ENCODE results near the gene DLGAP4.
"Not testable (repeated sequence)": the region's sequence is repeated elsewhere in the genome, so short reads cannot be mapped to it uniquely, and the experiment has no call there.

DLGAP4 gene

DNA sequence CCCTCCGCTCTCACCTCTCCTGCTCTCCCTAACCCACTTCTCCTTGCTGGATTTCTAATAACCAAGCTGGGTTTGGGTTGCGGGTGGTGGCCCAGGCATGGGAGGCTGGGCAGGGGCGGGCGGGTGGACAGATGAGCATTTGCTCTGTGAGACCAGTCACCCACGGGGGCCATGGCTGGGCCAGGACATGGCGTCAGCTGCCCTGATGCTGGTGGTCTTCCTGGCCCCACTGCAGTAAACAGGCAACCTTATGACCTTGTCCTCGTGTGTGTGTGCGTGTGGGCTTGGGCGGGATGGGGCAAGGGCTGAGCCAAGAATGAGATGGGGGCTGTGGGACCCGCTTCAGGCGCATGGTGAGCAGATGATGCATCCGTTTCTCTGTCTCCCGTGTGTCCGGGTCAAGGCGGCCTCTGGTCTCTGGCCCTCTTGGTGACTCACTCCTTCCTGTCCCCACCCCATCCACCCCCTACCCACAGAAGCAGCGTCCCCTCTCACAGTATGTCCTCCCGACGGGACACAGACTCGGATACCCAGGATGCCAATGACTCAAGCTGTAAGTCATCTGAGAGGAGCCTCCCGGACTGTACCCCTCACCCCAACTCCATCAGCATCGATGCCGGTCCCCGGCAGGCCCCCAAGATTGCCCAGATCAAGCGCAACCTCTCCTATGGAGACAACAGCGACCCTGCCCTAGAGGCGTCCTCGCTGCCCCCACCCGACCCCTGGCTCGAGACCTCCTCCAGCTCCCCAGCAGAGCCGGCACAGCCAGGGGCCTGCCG is 193.8 kb downstream of the DLGAP4 start:
- no peak for DNase-seq (ENCODE audit: low read depth in 3 of 3)

DNA sequence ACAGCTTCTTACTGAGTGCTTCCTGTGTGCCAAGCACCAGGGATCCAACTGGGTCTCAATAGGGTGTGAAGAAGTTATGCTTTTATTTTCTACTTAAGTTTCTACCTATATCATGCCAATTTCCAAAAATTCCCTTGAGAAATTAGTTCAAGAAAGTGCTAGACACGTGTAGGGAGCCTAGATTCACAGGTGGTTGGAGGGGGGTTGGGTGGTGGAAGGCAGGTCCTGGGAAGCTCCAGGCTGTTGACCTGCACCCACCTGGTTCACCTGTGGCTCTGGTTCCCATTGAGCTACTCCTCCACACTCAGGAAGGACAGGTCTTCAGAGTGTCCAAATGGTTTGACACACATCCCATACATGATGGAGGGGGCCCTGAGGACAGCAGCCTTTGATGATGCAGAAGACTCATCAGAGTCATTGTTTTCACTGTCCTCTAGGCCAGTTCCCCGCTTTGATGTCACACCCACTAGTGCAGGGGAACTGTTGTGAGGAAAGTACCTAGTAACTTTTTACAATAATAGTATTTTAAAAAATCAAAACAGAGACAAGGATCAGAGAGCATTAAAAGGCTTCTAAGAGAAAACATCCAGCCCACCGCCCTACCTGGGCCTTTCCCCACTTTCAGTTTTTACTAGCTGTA is 195.3 kb downstream of the DLGAP4 start:
- no peak for DNase-seq (ENCODE audit: low read depth in 3 of 3)

DNA sequence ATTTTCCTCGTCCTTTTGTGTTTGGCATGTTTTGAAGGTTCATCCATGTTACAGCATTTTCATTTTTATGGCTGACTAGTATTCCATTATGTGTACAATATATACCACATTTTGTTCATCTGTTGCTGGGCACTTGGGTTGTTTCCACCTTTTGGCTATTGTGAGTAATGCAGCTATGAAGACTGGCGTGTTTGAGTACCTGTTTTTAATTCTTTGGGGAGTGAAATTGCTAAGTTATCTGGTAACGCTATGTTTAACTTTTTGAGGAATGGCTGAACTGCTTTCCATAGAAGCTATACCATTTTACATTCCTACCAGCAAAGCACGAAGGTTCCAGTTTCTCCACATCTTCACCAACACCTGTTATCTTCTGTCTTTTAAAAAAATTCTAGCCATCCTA is 198.2 kb downstream of the DLGAP4 start:
- DNase-seq (ENCODE audit: low read depth in 3 of 3), result no peak

DNA sequence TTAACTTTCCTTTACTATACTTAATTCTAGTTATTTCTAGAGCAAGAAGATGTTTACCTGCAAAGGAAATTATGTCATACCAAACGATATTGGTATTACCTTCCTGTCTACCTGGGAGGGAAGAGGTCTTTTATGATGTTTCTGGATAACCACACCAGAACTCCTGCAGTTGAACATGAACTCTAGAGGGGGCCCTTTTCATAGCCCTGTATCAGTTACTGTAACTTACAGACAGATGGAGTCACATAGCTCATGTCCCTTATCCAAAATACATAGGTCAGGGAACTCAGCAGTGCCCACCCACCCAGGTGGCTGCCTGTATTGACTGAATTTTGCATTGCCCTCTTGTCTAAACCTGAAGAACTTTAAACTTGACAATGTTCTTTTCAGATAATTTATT is 200.1 kb downstream of the DLGAP4 start:
- DNase-seq (ENCODE audit: low read depth in 3 of 3), result no peak

DNA sequence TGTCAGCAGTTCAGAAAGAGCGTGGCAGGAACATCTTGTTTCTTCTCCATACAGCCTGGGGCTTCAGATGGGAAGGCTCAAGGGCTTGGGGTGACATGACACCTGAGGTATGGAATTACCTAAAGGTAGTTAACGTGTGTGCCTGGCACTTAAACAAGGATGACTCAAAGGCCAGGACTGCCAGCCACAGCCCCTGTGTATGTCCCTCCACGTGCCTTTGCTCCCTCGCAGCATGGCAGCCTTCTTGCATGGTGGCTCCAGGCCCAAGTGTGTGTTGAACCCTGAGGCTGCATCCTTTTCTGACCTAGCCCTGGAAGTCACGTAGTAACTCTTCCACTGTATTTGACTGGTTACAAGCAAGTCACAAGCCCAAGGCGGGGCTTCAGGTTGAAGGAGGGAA is 201.6 kb downstream of the DLGAP4 start:
- no peak for DNase-seq (ENCODE audit: low read depth in 3 of 3)

DNA sequence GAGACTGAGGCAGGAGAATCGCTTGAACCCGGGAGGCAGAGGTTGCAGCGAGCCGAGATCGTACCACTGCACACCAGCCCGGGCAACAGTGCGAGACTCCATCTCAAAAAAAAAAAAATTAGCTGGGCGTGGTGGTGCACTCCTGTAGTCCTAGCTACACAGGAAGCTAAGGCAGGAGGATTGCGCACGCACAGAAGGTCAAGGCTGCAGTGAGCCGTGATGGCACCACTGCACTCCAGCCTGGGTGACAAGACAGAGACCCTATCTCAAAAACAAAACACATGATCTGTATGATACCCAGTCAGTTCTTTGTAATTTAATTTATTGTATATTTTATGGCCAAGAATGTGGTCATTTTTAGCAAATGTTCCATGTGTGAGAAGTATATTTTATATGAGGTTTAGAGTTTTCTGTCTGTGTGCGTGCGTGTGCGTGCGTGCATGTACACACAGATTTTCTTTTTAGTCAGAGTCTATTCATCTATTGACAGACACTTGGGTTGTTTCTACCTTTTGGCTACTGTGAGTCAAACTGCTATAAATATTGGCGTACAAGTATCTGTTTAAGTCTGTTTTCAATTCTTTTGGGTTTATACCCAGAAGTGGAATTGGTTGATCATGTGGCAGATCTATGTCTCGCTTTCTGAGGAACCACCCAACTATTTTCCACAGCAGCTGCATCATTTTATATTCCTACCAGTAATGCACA is 213.0 kb downstream of the DLGAP4 start:
- DNase-seq (ENCODE audit: low read depth in 3 of 3), result no peak

DNA sequence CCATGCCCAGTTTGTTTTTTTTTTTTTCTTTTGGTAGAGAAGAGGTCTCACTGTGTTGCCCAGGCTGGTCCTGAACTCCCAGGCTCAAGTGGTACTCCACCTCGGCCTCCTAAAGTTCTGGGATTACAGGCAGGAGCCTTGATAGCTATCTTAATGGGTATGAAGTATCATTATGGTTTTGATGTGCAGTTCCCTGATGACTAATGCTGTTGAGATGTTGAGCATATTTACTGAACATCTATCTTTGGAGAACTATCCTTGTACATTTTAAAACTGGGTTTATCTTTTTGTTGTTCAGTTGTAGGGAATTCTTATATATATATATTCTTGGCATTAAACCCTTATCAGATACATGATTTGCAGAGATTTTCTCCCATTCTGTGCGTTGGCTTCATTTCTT is 213.8 kb downstream of the DLGAP4 start:
- DNase-seq (ENCODE audit: low read depth in 3 of 3), result no peak

DNA sequence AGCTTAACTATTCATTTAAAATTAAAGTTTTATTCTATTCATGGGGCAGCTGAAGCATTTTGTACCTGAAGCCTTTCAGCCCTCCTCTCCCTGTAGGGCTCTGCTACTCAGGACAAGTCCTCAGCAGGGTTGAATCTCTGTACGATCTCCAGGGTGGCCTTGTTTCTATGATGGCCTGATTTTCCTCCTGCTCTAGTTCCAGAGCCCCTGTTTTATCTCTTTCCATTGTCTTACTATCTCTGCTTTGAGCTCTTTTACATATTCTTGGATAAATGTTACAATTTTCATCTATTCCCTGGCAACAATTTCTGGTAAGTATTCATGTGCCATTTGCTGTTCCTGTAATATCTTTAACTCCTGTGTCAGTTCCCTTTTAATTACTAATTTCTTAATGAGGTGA is 215.4 kb downstream of the DLGAP4 start:
- DNase-seq (ENCODE audit: low read depth in 3 of 3), result no peak

DNA sequence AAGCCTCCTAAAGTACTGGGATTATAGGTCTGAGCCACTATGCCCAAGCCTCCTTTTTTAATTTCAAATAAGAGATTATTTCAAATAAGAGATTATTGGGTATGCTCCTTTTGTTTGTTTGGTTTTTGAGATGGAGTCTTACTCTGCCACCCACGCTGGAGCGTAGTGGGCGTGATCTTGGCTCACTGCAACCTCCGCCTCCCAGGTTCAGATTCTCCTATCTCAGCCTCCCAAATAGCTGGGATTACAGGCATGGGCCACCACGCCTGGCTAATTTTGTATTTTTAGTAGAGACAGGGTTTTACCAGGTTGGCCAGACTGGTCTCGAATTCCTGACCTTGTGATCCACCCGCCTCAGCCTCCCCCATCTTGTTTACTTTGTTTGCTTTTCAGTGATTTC is 216.3 kb downstream of the DLGAP4 start:
- DNase-seq (ENCODE audit: low read depth in 3 of 3), result not testable (repeated sequence)

DNA sequence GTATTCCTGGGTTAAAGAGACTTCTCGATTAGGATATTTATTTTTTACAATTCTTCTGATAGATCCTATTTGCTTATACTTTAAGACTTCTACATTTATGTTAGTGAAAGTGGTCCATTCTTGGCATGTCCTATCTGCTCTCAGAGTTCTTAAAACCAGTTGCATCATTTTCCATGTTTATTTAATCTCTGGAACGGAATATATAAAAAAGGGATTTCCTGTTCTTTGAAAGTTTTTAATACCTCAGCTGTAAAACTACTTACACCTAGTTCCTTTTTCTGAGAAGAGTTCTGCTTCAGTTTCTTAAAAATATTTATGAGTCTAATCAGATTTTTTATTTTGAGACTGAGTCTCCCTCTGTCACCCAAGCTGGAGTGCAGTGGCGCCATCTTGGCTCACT is 217.2 kb downstream of the DLGAP4 start:
- no peak for DNase-seq (ENCODE audit: low read depth in 3 of 3)

DNA sequence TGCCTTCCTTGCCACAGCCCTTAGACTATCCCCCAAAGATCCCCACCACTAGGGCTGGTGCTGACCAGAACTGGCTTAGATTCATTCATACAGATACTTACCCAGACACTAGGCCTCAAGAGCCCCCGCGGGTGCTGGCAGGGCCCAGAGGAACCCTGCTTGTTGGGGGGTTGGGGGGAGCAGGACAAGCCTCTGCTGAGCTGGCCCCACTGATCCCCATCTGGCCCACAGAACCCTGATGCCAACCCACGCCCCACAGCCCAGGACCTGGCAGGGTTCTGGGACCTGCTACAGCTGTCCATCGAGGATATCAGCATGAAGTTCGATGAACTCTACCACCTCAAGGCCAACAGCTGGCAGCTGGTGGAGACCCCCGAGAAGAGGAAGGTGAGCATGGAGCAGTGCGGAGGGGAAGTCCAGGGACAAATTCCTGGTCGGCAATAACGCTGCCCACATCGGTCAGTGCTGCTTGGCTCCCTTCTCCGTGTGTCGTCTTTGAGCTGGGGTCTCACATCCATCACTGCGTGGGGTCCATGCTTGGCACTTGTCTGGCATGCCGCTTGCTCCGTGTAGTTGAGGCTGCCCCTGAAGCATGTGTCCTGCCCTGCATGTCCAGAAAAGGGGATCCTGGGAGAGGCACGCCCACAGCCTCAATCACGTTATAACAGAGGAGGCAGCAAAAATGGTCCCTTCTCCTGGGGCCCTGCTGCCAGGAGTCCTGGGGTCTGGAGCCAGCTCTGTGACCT is 219.7 kb downstream of the DLGAP4 start:
- DNase-seq (ENCODE audit: low read depth in 3 of 3), result no peak

DNA sequence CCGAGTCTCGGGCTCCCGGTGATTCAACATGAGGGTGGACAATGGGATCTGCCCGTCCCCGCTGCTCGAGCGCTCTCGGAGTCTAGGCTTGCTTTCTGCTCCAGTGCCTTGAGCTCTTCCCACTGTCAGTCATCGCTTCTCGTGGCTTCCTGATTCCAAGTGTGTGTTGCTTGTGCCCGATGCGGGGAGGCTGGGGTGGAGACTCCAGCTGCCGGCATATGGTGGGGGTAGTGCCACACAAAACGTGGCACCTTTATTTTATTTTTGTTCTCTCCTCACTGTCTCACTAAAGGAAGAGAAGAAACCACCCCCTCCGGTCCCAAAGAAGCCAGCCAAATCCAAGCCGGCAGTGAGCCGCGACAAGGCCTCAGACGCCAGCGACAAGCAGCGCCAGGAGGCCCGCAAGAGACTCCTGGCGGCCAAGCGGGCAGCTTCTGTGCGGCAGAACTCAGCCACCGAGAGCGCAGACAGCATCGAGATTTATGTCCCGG is 220.4 kb downstream of the DLGAP4 start:
- no peak for DNase-seq (ENCODE audit: low read depth in 3 of 3)

DNA sequence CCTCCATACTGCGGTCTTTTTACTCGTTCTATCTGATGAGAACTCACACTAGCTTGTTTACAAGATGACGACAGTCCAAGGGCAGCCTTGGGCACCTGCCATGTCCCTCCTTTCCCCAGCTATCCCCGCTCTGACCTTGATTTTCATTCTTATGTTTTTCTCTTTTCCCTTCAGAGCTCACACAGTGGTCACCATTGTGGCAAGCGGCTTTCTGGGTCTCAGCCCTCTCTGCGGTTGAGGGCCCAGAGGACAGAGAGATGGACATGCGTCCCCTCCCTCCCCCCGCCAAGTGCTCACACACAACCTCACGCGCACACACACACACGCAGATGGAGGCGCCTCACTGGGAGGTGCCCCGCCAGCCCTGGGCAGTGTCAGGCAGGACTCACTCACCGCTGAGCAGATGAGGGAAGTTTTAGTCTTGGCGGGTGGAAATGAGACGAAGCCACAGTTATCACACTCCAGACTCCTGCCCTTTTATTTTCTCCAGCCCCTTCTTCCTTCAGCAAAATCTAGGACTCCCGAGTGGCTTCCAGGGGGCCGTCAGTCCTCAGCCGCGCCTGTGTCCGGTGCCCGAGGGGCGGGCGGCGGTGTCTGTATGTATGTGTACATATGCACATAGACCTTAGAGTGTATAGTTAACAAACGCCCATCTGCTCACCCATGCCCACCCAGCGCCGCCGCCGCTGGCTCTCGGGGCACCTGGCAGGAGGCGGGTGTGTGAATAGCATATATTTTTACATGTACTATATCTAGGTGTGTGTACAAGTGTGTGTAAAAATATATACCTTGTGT is 221.4 kb downstream of the DLGAP4 start:
- no peak for DNase-seq (ENCODE audit: low read depth in 3 of 3)

DNA sequence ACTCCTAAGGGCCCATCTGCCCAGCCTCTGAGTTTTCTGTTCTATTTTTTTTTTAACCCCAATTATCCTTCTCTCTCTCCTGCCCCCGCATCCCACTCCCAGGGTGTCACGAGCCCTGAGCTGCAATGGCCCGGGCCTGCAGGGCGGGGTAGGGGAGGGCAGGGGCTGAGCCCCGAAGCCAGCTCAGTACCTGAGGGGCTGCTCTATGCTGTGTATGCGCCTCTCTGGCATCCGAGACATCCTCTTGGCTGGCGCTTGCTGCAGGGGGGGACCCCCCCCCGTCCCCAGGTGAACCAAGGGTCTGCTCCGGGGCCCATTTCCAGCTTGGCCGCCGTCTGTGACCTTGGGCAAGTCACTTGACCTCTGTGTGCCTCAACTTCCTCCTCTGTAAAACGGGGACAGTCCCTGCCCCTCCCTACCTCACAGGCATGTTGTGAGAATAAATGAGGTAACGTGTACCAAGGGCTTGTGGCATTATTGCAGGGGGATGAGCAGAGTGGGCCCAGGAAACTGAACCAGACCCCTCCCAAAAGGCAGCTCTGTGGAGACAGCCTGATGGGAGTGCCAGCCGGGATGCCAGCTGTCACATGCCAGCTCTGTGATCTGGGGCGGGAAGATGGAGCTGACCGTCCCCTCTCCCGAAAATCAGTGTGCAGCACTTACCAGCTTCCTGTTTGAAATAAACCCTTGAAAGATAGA is 222.2 kb downstream of the DLGAP4 start:
- no peak for DNase-seq (ENCODE audit: low read depth in 3 of 3)

DNA sequence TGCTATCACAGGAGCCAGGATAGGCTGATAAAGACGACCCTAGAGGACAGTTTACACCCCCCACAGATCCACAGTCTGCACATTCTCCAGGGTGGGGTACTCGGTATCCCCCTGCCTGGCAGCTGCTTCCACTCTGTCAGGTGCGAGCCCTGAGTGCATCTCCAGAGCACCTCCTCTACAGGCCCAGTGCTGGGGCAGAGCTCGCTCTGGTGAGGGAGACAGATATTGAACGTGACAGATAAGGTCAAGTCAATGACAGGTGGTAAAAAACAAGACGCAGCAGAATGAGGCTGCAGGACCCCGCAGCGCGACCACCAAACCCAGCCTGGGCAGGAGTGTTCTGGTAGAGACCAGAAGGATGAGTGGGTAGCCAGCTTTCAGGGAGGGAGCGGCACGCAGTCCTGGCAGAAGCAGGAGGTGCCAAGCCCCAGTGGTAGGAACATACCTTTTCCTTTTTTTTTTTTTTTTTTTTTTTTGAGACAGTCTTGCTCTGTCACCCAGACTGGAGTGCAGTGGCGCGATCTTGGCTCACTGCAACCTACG is 222.8 kb downstream of the DLGAP4 start:
- no peak for DNase-seq (ENCODE audit: low read depth in 3 of 3)

DNA sequence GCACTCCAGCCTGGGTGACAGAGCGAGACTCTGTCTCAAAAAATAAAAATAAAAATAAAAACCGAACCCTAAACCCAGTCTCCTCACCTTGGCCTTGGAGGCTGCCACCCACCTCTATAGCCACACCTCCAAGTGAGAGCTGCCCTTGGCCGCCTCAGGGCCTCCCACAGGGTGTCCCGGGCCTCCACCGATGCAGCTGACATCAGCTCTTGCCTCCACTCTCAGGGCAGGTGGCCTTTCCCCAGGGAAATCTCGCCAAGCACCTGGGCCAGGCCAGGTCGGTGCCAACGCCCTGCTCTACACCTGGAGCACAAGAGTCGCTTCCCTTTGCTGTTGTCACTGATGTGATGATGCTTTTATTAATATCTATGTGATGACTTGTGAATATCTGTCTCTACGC is 226.2 kb downstream of the DLGAP4 start:
- no peak for DNase-seq (ENCODE audit: low read depth in 3 of 3)

DNA sequence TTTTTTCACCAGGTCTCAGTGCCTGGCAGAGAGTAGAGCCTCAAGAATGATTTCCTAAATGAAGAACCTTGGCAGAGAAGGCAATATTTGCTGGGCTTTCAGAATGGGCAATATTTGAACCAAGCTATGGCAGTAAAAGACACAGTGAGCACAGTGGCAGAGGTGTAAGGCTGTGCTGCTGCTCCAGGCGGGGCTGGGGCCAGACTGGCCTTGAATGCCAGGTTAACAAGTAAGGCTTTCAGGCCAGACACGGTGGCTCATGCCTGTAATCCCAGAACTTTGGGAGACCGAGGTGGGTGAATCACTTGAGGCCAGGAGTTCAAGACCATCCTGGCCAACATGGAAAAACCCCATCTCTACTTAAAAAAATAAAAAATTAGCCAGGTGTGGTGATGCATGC is 226.7 kb downstream of the DLGAP4 start:
- DNase-seq (ENCODE audit: low read depth in 3 of 3), result no peak

DNA sequence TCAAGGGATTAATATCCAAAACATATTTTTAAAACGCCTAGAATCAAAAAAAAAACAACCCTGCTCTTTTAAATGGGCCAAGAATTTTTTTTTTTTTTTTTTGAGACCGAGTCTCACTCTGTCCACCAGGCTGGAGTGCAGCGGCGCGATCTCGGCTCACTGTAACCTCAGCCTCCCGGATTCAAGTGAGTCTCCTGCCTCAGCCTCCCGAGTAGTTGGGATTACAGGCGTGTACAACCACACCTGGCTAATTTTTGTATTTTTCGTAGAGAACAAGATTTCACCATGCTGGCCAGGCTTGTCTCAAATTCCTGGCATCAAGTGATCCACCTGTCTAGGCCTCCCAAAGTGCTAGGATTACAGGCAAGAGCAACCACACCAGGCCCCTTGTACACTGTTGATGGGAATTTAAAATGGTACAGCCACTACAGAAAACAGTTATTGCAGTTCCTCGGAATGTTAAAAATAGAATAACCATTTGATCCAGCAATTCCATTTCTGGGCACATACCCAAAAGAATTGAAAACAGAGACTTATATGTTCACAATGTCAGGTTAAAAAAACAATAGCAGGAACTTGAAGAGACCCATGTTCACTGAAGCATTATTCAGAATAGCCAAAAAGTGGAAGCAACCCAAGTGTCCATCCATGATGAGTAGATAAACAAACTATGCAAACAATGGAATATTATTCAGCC is 232.0 kb downstream of the DLGAP4 start:
- DNase-seq (ENCODE audit: low read depth in 3 of 3), result no peak

DNA sequence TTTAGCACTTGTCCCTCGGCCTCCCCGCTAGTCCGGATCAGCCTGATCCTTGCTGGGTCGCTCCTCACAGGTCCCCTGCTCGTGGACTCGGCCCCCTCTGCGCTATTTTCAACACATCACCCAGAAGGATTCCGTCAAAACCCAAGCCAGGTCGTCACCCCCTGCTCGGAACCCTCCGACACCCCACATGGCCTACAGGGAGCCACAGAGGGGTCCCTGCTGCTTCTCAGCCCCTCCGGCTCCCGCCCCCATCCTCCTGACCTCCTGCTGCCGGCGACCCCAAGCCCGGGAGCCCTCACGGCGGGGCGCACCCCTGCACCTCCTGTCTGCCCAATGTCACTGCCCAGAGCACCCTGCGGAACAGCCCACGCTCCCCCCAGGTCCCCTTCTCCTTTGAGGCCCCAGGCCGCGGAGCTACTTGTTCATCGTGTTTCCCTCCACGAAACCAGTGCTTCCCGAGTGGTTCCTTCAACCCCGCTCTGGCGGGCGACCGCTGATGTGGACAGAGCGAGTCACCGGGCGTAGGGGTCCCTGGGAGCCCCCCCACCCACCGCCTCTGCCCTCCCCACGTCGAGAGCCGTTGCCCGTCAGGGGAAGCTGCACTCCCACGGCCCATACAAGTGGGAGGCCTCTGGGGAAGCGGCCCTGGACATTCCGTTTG is 234.5 kb downstream of the DLGAP4 start:
- DNase-seq (ENCODE audit: low read depth in 3 of 3), result no peak
